Activated B cell treated with CpG ODN at 0.5 μM for 24 hours (primary cell): ENCODE data around the gene CBLN1. TPM values are rescaled to one million over a fixed set of nuclear protein-coding genes. Genes with fewer than 3 reads are reported as not detected.

Experiments
- ATAC-seq: fragments of 200-7000 bp; cut with Tn5 transposase; one replicate; pipeline ENCODE4 v1.10.0; 2021; ENCODE audit warnings: low read depth, mild to moderate bottlenecking, moderate library complexity
- CTCF ChIA-PET: fragments of 350-600 bp; sonication (Branson Sonifier 250); formaldehyde crosslinking; loops from one replicate; lab custom pipeline; 2021; ENCODE audit warnings: antibody characterized with exemption; lab: Charles Lee
- POLR2A ChIA-PET: fragments of 350-600 bp; sonication (Branson Sonifier 250); formaldehyde crosslinking; loops from one replicate; lab custom pipeline; 2021; ENCODE audit warnings: antibody characterized with exemption; lab: Charles Lee
- DNase-seq: peaks from one replicate; pipeline ENCODE4 v3.0.0; 2022
- H3K27ac Mint-ChIP-seq: one replicate; pipeline ENCODE4 v1.8.0; 2020; ENCODE audit warnings: mixed read lengths
- H3K27me3 Mint-ChIP-seq: one replicate; pipeline ENCODE4 v1.8.0; 2021; ENCODE audit warnings: mixed read lengths
- H3K36me3 Mint-ChIP-seq: one replicate; pipeline ENCODE4 v1.8.0; 2021; ENCODE audit warnings: low read depth, mixed read lengths
- H3K4me1 Mint-ChIP-seq: one replicate; pipeline ENCODE4 v1.8.0; 2021; ENCODE audit warnings: mixed read lengths
- H3K4me3 Mint-ChIP-seq: one replicate; pipeline ENCODE4 v1.8.0; 2020; ENCODE audit warnings: mild to moderate bottlenecking, mixed read lengths
- H3K9me3 Mint-ChIP-seq: one replicate; pipeline ENCODE4 v1.8.0; 2020; ENCODE audit warnings: mixed read lengths
- intact Hi-C: fragments of 100-400 bp; cut with micrococcal nuclease; formaldehyde crosslinking; loops from one replicate; pipeline ENCODE4 v1.15.1; 2024
- total RNA-seq: library from RNA; stranded (reverse); gene quantifications from 2 replicates; pipeline ENCODE4 v1.2.3, GENCODE V29; 2022
- TF ChIP-seq, protein P1 (sequence below): fragments of 200-600 bp; IDR thresholded peaks from one replicate; pipeline ENCODE4 v1.8.0; 2022; ENCODE audit warnings: antibody characterized with exemption, mild to moderate bottlenecking

Gene CBLN1
- total RNA-seq, 1 donor from 2014 or later: not detected

DNA sequence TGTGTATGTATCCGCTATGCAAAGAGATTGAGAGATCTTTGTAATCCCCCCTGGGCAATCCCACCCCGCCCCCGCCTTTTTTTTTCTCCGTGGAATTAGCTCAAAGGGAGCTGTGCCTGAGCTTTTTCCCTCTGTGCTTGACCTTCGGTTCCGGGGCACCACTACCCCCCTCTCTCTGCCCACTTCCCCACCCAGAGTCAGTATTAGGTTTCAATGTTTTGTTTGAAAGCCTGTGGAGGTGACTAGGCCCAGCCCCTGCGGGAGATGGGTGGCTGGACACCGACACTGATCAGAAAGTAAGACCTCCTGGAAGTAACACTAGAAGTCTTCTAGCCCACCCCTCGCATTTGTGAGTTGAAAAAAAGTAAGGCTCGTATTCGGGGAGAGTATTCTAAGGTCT lies 7.0 kb downstream of the CBLN1 start:
- TF ChIP-seq, protein P1, sequence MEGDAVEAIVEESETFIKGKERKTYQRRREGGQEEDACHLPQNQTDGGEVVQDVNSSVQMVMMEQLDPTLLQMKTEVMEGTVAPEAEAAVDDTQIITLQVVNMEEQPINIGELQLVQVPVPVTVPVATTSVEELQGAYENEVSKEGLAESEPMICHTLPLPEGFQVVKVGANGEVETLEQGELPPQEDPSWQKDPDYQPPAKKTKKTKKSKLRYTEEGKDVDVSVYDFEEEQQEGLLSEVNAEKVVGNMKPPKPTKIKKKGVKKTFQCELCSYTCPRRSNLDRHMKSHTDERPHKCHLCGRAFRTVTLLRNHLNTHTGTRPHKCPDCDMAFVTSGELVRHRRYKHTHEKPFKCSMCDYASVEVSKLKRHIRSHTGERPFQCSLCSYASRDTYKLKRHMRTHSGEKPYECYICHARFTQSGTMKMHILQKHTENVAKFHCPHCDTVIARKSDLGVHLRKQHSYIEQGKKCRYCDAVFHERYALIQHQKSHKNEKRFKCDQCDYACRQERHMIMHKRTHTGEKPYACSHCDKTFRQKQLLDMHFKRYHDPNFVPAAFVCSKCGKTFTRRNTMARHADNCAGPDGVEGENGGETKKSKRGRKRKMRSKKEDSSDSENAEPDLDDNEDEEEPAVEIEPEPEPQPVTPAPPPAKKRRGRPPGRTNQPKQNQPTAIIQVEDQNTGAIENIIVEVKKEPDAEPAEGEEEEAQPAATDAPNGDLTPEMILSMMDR: no peak
- intact Hi-C loops: no loop called here

DNA sequence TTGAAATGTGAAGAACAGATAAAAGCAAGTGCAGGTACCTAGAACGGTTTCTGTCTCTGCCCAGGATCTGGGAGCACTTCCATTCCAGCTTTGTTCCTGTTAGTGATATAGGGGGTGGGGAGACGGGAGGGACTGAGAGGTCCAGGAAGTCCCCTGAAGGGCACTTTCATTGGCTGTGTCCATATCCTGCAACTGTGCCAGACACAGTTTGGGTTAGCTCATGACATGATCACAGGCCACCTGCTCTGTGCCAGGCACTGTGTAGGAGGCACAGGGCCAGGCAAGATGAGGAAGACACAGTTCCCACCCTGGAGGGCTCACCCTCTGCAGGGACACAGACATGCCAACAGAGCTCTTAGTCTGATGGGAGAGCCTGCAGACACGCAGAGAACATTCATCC lies 7.9 kb downstream of the CBLN1 start:
- TF ChIP-seq, protein P1: no peak
- CTCF ChIA-PET: no interaction called here
- DNase-seq: no peak
- Mint-ChIP-seq H3K36me3 (no peaks in the 10 kb centered on the region), H3K4me3 (no peak overlapping the region), H3K27ac (no peak overlapping the region), H3K4me1 (peaks cover 2% of the 10 kb centered on the region), H3K27me3 (peaks cover 57% of the 10 kb centered on the region), H3K9me3 (peaks cover under 1% of the 10 kb centered on the region)
- no peak for ATAC-seq
- POLR2A ChIA-PET: no interaction called here
- intact Hi-C loops: no loop called here

More for the DNA sequence above, 7.0 kb downstream of the CBLN1 start:
- ChIA-PET POLR2A (no interaction called here), CTCF (no interaction called here)
- ATAC-seq (no peak), DNase-seq (no peak)
- no peaks in the 10 kb centered on the region for H3K9me3 Mint-ChIP-seq
- H3K4me3 Mint-ChIP-seq: no peak overlapping the region
- peaks cover 63% of the 10 kb centered on the region for H3K27me3 Mint-ChIP-seq
- H3K27ac Mint-ChIP-seq: no peak overlapping the region
- H3K4me1 Mint-ChIP-seq: peaks cover 4% of the 10 kb centered on the region
- no peaks in the 10 kb centered on the region for H3K36me3 Mint-ChIP-seq

DNA sequence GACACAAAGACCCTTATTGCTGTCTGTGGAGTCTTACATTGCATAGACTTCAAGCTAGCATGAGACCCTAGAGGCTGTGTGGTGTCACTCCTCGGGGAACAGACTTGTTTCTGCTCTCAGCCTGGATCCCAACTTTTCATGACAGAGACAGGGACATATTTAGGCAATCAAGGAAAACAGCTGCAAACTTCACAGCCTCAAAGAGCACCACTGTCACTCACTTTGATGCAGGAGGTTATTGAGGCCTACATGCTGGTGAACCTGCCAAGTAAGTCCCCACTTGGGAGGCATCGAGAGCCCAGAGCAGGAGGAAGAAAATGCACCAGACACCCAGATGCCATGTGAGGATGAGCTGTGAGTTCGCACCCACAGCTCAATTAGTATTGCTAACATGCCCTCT lies 10.3 kb downstream of the CBLN1 start:
- peaks cover 41% of the 10 kb centered on the region for H3K27me3 Mint-ChIP-seq
- ATAC-seq (no peak), DNase-seq (no peak)
- no peaks in the 10 kb centered on the region for H3K4me1 Mint-ChIP-seq
- TF ChIP-seq, protein P1: no peak
- H3K4me3 Mint-ChIP-seq: no peak overlapping the region
- no peaks in the 10 kb centered on the region for H3K36me3 Mint-ChIP-seq
- intact Hi-C loops: no loop called here
- POLR2A ChIA-PET: no interaction called here
- H3K27ac Mint-ChIP-seq: no peak overlapping the region
- CTCF ChIA-PET: no interaction called here
- H3K9me3 Mint-ChIP-seq: peaks cover 4% of the 10 kb centered on the region

DNA sequence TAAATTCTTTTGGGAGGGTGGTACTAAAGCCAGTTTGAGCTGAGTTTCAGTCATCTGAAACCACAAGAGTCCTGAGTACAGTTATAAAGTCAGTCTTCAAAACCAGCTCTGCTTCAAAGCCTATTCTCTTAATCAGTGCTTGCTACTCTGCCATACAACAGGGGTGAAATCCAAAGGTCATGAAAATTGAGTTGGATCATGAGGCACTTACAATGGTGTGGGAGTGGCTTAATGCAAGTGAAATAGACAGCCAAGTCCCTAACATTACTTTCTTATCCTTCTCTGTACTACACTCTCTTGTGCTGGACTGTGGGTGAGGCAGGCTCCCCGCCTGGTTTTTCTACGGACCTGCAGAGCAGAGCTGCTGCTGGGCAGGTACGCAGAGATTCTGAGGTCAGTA lies 12.4 kb downstream of the CBLN1 start:
- intact Hi-C loops: no loop called here
- H3K36me3 Mint-ChIP-seq: no peaks in the 10 kb centered on the region
- H3K27me3 Mint-ChIP-seq: peaks cover 21% of the 10 kb centered on the region
- TF ChIP-seq, protein P1: no peak
- DNase-seq (no peak), ATAC-seq (no peak)
- ChIA-PET CTCF (no interaction called here), POLR2A (no interaction called here)
- H3K4me1 Mint-ChIP-seq: no peaks in the 10 kb centered on the region
- peaks cover 4% of the 10 kb centered on the region for H3K9me3 Mint-ChIP-seq
- no peak overlapping the region for H3K27ac Mint-ChIP-seq
- H3K4me3 Mint-ChIP-seq: no peak overlapping the region

DNA sequence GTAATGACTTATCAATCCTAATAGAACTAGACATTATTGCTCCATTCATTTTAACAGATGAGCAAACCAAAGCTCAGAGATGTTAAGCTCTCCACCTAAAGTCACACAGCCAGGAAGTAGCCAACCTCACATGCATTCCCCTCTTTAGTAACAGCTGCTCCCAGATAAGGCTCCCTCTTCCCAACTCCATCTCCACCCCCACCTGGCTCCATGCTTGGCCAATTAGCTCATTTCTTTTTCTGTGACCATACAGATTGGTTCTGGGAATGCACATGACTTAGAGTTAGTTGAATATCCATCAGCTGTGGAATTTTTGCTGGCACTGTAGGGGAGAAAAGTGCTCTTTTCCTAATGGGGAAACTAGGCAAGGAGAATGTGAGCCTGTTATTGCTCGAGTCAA lies 13.0 kb downstream of the CBLN1 start:
- TF ChIP-seq, protein P1: no peak
- ATAC-seq: no peak
- Mint-ChIP-seq H3K27me3 (peaks cover 16% of the 10 kb centered on the region), H3K9me3 (peaks cover 4% of the 10 kb centered on the region), H3K4me3 (no peak overlapping the region), H3K4me1 (no peaks in the 10 kb centered on the region), H3K27ac (no peak overlapping the region), H3K36me3 (no peaks in the 10 kb centered on the region)
- CTCF ChIA-PET: no interaction called here
- DNase-seq: no peak
- POLR2A ChIA-PET: no interaction called here
- intact Hi-C loops: no loop called here
